GM08714 (cell line): ENCODE measurements around the gene NOS1.

ENCODE experiments used
- H3K4me3 ChIP-seq: fragments of 200-500 bp; sonication (Bioruptor generic); 2 replicates; pipeline ENCODE4 v1.5.1; 2014; ENCODE audit warnings: mild to moderate bottlenecking, low read length, inconsistent platforms
- ZNF274 ChIP-seq: IDR thresholded peaks from 2 replicates; pipeline ENCODE4 v1.6.1; 2012; ENCODE audit warnings: mild to moderate bottlenecking, low read depth, low read length

Gene NOS1

GRCh38 chr12:117280019-117280680 lies 81.3 kb downstream of the NOS1 start:
- no peak overlapping the region for H3K4me3 ChIP-seq
- TF ChIP-seq ZNF274 = no peak

DNA sequence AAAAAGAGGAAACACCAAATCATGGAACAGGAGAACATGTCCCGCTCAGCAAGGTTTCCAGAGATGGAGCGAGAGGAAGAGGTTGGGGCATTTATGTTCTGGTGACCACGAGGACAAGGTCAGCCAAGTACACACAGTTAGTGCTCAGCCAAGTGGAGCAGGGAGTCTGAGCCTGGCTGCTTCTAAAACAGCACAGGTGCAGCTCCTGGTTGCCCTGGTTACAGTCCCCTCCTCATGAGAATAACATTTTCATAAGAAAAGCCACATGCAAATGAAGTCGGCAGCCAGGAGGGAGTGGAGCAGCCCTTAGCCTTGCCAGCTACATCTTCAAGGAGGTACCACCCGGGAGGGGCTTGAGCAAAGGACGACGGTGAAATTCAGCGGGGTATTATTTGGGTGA lies 81.8 kb downstream of the NOS1 start:
- no peak for TF ChIP-seq ZNF274
- H3K4me3 ChIP-seq = no peak overlapping the region

DNA sequence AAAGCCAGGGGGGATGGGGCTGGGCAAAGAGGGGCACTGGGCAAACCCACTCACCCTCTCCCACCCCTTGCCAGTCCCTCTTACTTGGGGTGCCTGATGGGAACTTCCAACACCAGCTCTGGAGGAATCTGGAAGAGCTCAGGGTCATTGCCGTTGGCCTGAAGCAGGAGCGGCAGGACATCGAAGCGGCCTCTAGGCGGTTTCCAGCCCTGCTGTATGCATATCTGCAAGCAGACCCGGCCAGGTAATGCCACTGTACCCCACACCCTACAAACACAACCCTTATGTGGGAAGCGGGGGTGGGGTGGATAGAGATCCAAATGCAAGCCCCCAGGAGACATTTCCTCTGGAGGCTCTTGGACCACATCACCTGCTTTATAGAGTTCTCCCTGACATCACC lies 83.6 kb downstream of the NOS1 start:
- H3K4me3 ChIP-seq = no peak overlapping the region
- TF ChIP-seq ZNF274 = no peak

GRCh38 chr12:117273091-117273490 lies 88.3 kb downstream of the NOS1 start:
- TF ChIP-seq ZNF274 = no peak
- H3K4me3 ChIP-seq = no peak overlapping the region

- H3K4me3 ChIP-seq = no peak overlapping the region
- TF ChIP-seq ZNF274 = no peak
Observed at GRCh38 chr12:117272690-117273089, 88.7 kb downstream of the NOS1 start.

DNA sequence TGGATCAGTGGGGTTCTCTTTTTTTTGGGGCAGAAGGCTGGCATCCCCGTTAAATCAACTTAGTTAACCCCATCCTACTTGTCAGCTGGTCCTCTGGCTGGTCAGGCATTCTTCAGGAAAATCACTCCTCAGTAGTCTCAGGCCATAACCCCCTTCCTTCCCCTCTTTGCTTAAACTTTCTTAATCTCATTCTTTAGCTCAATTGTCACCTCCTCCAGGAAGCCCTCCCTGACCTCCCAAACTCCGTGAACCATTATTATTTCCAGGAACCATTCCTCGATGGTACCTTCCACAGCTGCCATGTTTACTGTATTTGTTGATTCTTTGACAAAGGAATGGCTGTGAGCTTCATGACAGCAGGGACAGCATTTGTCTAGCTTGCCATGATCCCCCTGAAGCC lies 98.7 kb downstream of the NOS1 start:
- H3K4me3 ChIP-seq = no peak overlapping the region
- TF ChIP-seq ZNF274 = no peak

DNA sequence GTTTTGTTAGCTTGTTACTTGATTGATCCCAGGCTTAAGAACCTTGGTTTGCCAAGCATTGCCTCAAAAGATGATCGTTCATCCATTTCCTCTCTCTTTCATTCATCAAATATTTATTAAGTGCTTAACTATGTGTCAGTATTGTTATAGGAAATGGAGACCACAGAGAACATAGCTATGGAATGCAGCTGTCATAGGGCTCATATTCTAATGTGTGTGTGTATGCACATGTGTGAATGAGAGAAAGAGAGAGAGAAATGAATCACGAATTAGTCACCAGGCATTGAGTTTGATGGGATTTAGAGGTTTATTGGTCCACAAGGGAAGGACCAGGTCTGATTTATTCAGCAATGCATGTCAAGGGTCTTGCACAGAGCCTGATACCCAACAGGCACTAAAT lies 100.2 kb downstream of the NOS1 start:
- no peak overlapping the region for H3K4me3 ChIP-seq
- TF ChIP-seq ZNF274 = no peak

DNA sequence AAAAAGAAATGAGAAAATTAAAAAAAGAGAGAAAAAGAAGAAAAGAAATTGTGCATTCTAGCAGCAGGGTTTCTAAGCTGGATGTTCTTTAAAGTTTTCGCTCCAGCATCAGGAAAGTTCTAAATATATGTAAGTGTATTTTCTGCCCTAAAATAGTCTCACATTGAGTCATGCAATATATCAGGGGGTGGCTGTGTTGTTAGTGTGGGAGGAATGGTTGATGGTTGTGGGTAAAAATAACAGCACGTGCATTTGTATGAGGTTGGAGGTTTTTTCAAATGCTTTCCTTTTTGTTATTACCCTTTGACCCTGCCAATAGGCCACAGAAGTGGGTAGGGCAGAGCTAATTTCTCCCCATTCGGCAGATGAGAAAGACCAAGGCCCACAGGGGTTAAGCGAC lies 106.0 kb downstream of the NOS1 start:
- no peak overlapping the region for H3K4me3 ChIP-seq
- TF ChIP-seq ZNF274 = no peak

GRCh38 chr12:117243488-117243887 lies 117.9 kb downstream of the NOS1 start:
- no peak for TF ChIP-seq ZNF274
- H3K4me3 ChIP-seq = no peak overlapping the region

GRCh38 chr12:117241697-117242096 lies 119.7 kb downstream of the NOS1 start:
- TF ChIP-seq ZNF274 = no peak
- H3K4me3 ChIP-seq = no peak overlapping the region

DNA sequence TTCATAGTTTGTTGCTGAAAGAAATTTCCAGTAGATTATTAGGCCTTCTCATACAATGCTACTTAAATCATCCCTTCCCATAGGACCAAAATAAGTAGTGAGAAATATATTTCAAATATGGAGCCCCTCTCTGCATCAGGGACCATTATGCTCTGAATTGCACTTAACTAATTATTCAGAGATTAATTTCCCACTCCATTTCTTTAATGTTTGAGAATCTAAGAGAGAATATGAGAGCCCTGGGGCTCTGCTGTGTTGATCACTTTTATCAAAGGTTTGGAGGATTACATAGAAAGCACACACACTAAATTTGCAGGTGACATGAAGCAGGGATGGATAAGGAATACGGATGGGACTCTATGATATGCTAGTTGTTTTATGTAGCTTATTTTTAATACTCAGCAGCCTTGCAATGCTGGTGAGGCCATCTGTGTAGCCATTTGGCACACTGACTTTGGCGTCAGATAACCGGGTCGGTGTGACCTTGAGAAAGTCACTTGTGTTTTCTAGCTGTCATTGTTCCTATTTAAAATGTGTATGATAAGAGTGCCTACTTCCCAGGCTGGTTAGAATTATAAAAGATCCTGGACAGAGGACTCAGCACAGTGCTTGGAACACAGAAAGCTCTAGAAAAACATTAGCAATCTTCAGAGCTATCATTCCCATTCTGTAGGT lies 121.2 kb downstream of the NOS1 start:
- no peak for TF ChIP-seq ZNF274
- H3K4me3 ChIP-seq = no peak overlapping the region

DNA sequence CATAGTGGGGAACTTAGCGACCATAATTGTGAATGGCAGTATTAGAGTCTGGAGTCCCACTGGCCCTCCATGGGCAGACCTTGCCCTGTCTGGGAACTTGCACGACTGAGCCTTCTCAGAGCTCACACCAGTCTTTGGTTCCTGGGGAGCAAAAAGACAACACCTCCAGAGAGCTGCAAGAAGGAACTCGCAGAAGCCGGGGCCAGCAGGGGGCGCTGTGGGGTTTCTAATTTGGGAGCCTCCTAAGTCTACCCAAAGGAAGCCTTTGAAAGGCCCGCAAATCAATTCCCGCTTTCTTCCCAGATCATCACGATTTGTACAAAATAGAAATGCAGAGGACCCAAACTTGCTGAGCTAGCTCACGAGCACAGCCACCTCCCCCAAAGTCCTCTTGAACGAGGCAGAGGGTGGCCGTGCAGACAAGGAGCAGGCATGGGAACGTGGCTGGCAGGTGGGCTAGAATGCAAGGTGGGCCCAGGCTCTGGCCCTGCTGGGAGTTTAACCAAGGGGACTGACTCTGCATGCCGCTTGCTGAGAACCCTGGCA lies 124.9 kb downstream of the NOS1 start:
- no peak for TF ChIP-seq ZNF274
- H3K4me3 ChIP-seq = no peak overlapping the region

DNA sequence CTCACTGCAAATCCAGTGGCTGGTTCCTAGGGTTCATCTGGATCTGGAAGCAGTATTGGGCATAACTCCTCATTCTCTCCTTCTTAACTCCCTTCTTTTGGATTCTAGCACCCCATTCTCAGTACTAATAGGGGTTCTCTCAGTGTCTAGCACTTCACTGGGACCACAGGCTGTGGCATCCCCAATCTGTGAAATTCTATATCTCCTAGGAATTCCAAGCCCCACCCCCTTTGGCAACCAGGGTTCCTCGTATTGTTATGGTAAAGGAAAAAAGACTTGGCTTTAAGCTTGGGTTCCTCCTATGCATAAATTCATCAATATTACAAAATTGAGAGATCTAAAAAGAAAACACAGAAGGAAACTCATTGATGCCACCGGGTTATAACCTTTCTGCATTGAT lies 126.2 kb downstream of the NOS1 start:
- TF ChIP-seq ZNF274 = no peak
- H3K4me3 ChIP-seq = no peak overlapping the region

- H3K4me3 ChIP-seq = no peak overlapping the region
- no peak for TF ChIP-seq ZNF274
Observed at GRCh38 chr12:117234441-117234840, 127.0 kb downstream of the NOS1 start.

DNA sequence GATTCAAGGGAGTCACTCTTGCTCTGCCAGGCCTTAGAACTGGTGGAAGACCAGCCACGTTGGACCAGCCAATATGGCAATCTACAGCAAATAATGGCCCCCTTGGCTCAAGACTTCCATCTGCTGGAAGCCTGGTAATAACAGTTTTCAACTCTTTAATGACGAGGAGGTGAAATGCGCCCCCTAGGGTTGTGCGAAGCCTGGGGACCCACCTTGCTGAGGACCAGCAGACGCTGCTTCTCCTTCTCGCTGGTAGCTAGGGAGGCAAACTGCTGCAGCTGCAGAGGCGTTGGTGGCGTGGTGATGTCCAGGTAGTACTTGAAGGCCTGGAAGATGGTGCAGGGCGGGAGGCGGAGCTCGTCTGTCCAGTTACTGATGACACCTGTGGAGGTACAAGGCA lies 129.7 kb downstream of the NOS1 start:
- TF ChIP-seq ZNF274 = no peak

More for the DNA sequence above, 129.7 kb downstream of the NOS1 start:
- no peak overlapping the region for H3K4me3 ChIP-seq
